Activated naive CD4-positive, alpha-beta T cell treated with anti-CD3 and anti-CD28 coated beads, Interleukin-2, amount 10 ng/mL, durations not matched to agents 7 days and 5 days (primary cell): ENCODE results near the gene TBC1D22B.

Experiments used
- CTCF ChIA-PET: fragments of 350-600 bp; sonication (Branson Sonifier 250); formaldehyde crosslinking; loops from one replicate; lab custom pipeline; 2021; ENCODE audit warnings: antibody characterized with exemption; lab: Charles Lee
- DNase-seq: peaks from one replicate; pipeline ENCODE4 v3.0.0-alpha.2; 2020
- H3K27ac Mint-ChIP-seq: one replicate; pipeline ENCODE4 v1.8.0; 2021; ENCODE audit warnings: mild to moderate bottlenecking, moderate library complexity, mixed read lengths
- H3K27me3 Mint-ChIP-seq: one replicate; pipeline ENCODE4 v1.8.0; 2021; ENCODE audit warnings: mild to moderate bottlenecking, mixed read lengths
- H3K36me3 Mint-ChIP-seq: one replicate; pipeline ENCODE4 v1.8.0; 2021; ENCODE audit warnings: mixed read lengths
- H3K4me1 Mint-ChIP-seq: one replicate; pipeline ENCODE4 v1.8.0; 2021; ENCODE audit warnings: mixed read lengths
- H3K4me3 Mint-ChIP-seq: one replicate; pipeline ENCODE4 v1.8.0; 2021; ENCODE audit warnings: mild to moderate bottlenecking, moderate library complexity, mixed read lengths
- H3K9me3 Mint-ChIP-seq: one replicate; pipeline ENCODE4 v1.8.0; 2021; ENCODE audit warnings: mixed read lengths

Gene TBC1D22B

GRCh38 chr6:37243816-37244370, 13.7 kb upstream of the TBC1D22B start:
- H3K27ac Mint-ChIP-seq, result no peak overlapping the region
- H3K4me3 Mint-ChIP-seq, result no peak overlapping the region
- CTCF ChIA-PET, result no interaction called here
- no peaks in the 10 kb centered on the region for H3K9me3 Mint-ChIP-seq
- H3K27me3 Mint-ChIP-seq, result peaks cover 9% of the 10 kb centered on the region
- DNase-seq, result no peak
- peaks cover 3% of the 10 kb centered on the region for H3K36me3 Mint-ChIP-seq
- H3K4me1 Mint-ChIP-seq, result peaks cover 11% of the 10 kb centered on the region

GRCh38 chr6:37244430-37245310, 12.9 kb upstream of the TBC1D22B start:
- H3K27ac Mint-ChIP-seq, result no peak overlapping the region
- H3K4me3 Mint-ChIP-seq, result no peak overlapping the region
- DNase-seq, result no peak
- H3K4me1 Mint-ChIP-seq, result peaks cover 8% of the 10 kb centered on the region
- H3K9me3 Mint-ChIP-seq, result no peaks in the 10 kb centered on the region
- H3K27me3 Mint-ChIP-seq, result peaks cover 9% of the 10 kb centered on the region
- H3K36me3 Mint-ChIP-seq, result peaks cover 3% of the 10 kb centered on the region
- CTCF ChIA-PET, result interaction anchor here (0.9 kb wide), 1 partner anchor 9 kb away, joined by 3 read pairs; no protein-coding TSS in a partner anchor

- peaks cover 2% of the 10 kb centered on the region for H3K4me1 Mint-ChIP-seq
- H3K27ac Mint-ChIP-seq, result no peak overlapping the region
- H3K36me3 Mint-ChIP-seq, result peaks cover 9% of the 10 kb centered on the region
- DNase-seq, result no peak
- no peaks in the 10 kb centered on the region for H3K27me3 Mint-ChIP-seq
- CTCF ChIA-PET, result no interaction called here
- no peaks in the 10 kb centered on the region for H3K9me3 Mint-ChIP-seq
- H3K4me3 Mint-ChIP-seq, result no peak overlapping the region
Observed at GRCh38 chr6:37251211-37251780, 6.3 kb upstream of the TBC1D22B start.

- CTCF ChIA-PET, result interaction anchor here (0.5 to 1.1 kb wide), 2 partner anchors 9 to 390 kb away, joined by 3 read pairs; no protein-coding TSS in a partner anchor
- Mint-ChIP-seq H3K36me3 (peaks cover 6% of the 10 kb centered on the region), H3K4me1 (peaks cover 17% of the 10 kb centered on the region), H3K9me3 (no peaks in the 10 kb centered on the region), H3K27me3 (no peaks in the 10 kb centered on the region), H3K4me3 (no peak overlapping the region), H3K27ac (no peak overlapping the region)
- DNase-seq, result no peak
Observed at GRCh38 chr6:37253486-37254007, 4.0 kb upstream of the TBC1D22B start.

GRCh38 chr6:37254881-37255280, 2.7 kb upstream of the TBC1D22B start:
- Mint-ChIP-seq H3K36me3 (peaks cover 9% of the 10 kb centered on the region), H3K27ac (no peak overlapping the region), H3K9me3 (no peaks in the 10 kb centered on the region), H3K4me1 (peaks cover 28% of the 10 kb centered on the region), H3K27me3 (no peaks in the 10 kb centered on the region), H3K4me3 (no peak overlapping the region)
- DNase-seq, result no peak
- CTCF ChIA-PET, result no interaction called here

- Mint-ChIP-seq H3K9me3 (no peaks in the 10 kb centered on the region), H3K27me3 (no peaks in the 10 kb centered on the region), H3K27ac (peak overlapping the region; percentile 60), H3K4me1 (peaks cover 44% of the 10 kb centered on the region), H3K36me3 (peaks cover 20% of the 10 kb centered on the region), H3K4me3 (peak overlapping the region; percentile 91)
- CTCF ChIA-PET, result interaction anchor here (0.8 kb wide), 1 partner anchor 239 kb away, joined by 3 read pairs; no protein-coding TSS in a partner anchor
- DNase-seq, result no peak
Observed at GRCh38 chr6:37256692-37257319, 766 bp upstream of the TBC1D22B start.

GRCh38 chr6:37257320-37257633, 295 bp upstream of the TBC1D22B start:
- Mint-ChIP-seq H3K4me3 (peak overlapping the region; percentile 91), H3K9me3 (no peaks in the 10 kb centered on the region), H3K27ac (peak overlapping the region; percentile 89), H3K27me3 (no peaks in the 10 kb centered on the region), H3K36me3 (peaks cover 21% of the 10 kb centered on the region), H3K4me1 (peaks cover 44% of the 10 kb centered on the region)
- CTCF ChIA-PET, result interaction anchor here (0.7 to 0.8 kb wide), 2 partner anchors 33 to 239 kb away, joined by 3 read pairs; no protein-coding TSS in a partner anchor
- DNase-seq, result no peak

GRCh38 chr6:37258405-37259105, 983 bp downstream of the TBC1D22B start:
- Mint-ChIP-seq H3K4me1 (peaks cover 57% of the 10 kb centered on the region), H3K9me3 (no peaks in the 10 kb centered on the region)
- DNase-seq, result no peak

GRCh38 chr6:37259191-37259590, 1.6 kb downstream of the TBC1D22B start:
- no peaks in the 10 kb centered on the region for H3K27me3 Mint-ChIP-seq
- CTCF ChIA-PET, result interaction anchor here (0.8 to 1.3 kb wide), 3 partner anchors 55 to 241 kb away, joined by 3 read pairs; no protein-coding TSS in a partner anchor
- no peak for DNase-seq

More at GRCh38 chr6:37258405-37259105, 983 bp downstream of the TBC1D22B start:
- CTCF ChIA-PET, result interaction anchor here (0.8 to 1.1 kb wide), 4 partner anchors 45 to 58 kb away, joined by 3 to 4 read pairs (median 3); no protein-coding TSS in a partner anchor
- peaks cover 31% of the 10 kb centered on the region for H3K36me3 Mint-ChIP-seq
- peak overlapping the region; percentile 91 for H3K4me3 Mint-ChIP-seq
- no peaks in the 10 kb centered on the region for H3K27me3 Mint-ChIP-seq
- H3K27ac Mint-ChIP-seq, result peak overlapping the region; percentile 89

GRCh38 chr6:37260040-37260439, 2.5 kb downstream of the TBC1D22B start:
- no peaks in the 10 kb centered on the region for H3K27me3 Mint-ChIP-seq
- H3K9me3 Mint-ChIP-seq, result no peaks in the 10 kb centered on the region
- H3K36me3 Mint-ChIP-seq, result peaks cover 30% of the 10 kb centered on the region
- peaks cover 65% of the 10 kb centered on the region for H3K4me1 Mint-ChIP-seq
- CTCF ChIA-PET, result interaction anchor here (1.0 to 1.3 kb wide), 2 partner anchors 54 to 242 kb away, joined by 3 read pairs; no protein-coding TSS in a partner anchor
- H3K27ac Mint-ChIP-seq, result peak overlapping the region; percentile 89
- H3K4me3 Mint-ChIP-seq, result peak overlapping the region; percentile 91
- DNase-seq, result no peak

More at GRCh38 chr6:37259191-37259590, 1.6 kb downstream of the TBC1D22B start:
- Mint-ChIP-seq H3K36me3 (peaks cover 35% of the 10 kb centered on the region), H3K27ac (peak overlapping the region; percentile 89), H3K9me3 (no peaks in the 10 kb centered on the region), H3K4me3 (peak overlapping the region; percentile 91), H3K4me1 (peaks cover 60% of the 10 kb centered on the region)

- Mint-ChIP-seq H3K27ac (peak overlapping the region; percentile 89), H3K4me3 (no peak overlapping the region), H3K4me1 (peaks cover 69% of the 10 kb centered on the region), H3K9me3 (no peaks in the 10 kb centered on the region), H3K27me3 (no peaks in the 10 kb centered on the region), H3K36me3 (peaks cover 29% of the 10 kb centered on the region)
- CTCF ChIA-PET, result interaction anchor here (1.3 kb wide), 1 partner anchor 243 kb away, joined by 3 read pairs; no protein-coding TSS in a partner anchor
- no peak for DNase-seq
Observed at GRCh38 chr6:37260444-37260843, 2.9 kb downstream of the TBC1D22B start.

GRCh38 chr6:37261198-37261597, 3.6 kb downstream of the TBC1D22B start:
- Mint-ChIP-seq H3K4me1 (peaks cover 76% of the 10 kb centered on the region), H3K27ac (peak overlapping the region; percentile 66), H3K9me3 (no peaks in the 10 kb centered on the region), H3K4me3 (no peak overlapping the region), H3K27me3 (no peaks in the 10 kb centered on the region), H3K36me3 (peaks cover 29% of the 10 kb centered on the region)
- CTCF ChIA-PET, result interaction anchor here (0.6 kb wide), 2 partner anchors 9 to 125 kb away, joined by 3 to 4 read pairs; no protein-coding TSS in a partner anchor
- DNase-seq, result no peak

GRCh38 chr6:37262446-37263026, 5.0 kb downstream of the TBC1D22B start:
- Mint-ChIP-seq H3K36me3 (peaks cover 29% of the 10 kb centered on the region), H3K9me3 (no peaks in the 10 kb centered on the region), H3K4me1 (peaks cover 64% of the 10 kb centered on the region), H3K27ac (no peak overlapping the region), H3K27me3 (no peaks in the 10 kb centered on the region), H3K4me3 (no peak overlapping the region)
- DNase-seq, result no peak
- CTCF ChIA-PET, result interaction anchor here (1.7 kb wide), 1 partner anchor 10 kb away, joined by 7 read pairs; no protein-coding TSS in a partner anchor
